Spleen (tissue), 7 donors: ENCODE data around the gene AP1B1.

ENCODE experiments used
- CTCF ChIP-seq, 11 experiments: fragments of 200-600 bp in 7 of 11; fragments of 450-650 bp in 4 of 11; sonication (generic) in 4 of 11; IDR thresholded peaks in 8 of 11; conservative IDR thresholded peaks in 3 of 11; 1 replicate in 7 of 11; 2 replicates in 4 of 11; pipeline versions ENCODE4 v1.4.0 to v1.8.0; 2016 to 2021; ENCODE audit warnings: antibody characterized with exemption in 11 of 11, inconsistent platforms in 4 of 11, mild to moderate bottlenecking in 1 of 11
- POLR2A ChIP-seq, 3 donors: fragments of 450-650 bp; IDR thresholded peaks; one replicate each; pipeline ENCODE4 v1.5.1; 2017; ENCODE audit warnings: antibody characterized with exemption in 3 of 3, mild to moderate bottlenecking in 1 of 3
- POLR2AphosphoS5 ChIP-seq, 3 donors: sonication (generic); formaldehyde crosslinking; IDR thresholded peaks; one replicate each; pipeline ENCODE4 v1.5.1; 2017; ENCODE audit warnings: antibody characterized with exemption in 3 of 3
- donor health status: DM: no; HTN: no; CAD: no; lungs with moderate emphysema.
- donor health status: DM: no; HTN: no; CAD: no.
- donor health status: DM: no; HTN: no; CAD: no.

- TF ChIP-seq POLR2AphosphoS5 (IDR thresholded peaks at IDR 0.05): no peak
- no peak for TF ChIP-seq CTCF (IDR thresholded peaks at IDR 0.05 in 8 of 11, conservative IDR thresholded peaks at IDR 0.05 in 3 of 11)
- no peak for TF ChIP-seq POLR2A (IDR thresholded peaks at IDR 0.05)
Observed at GRCh38 chr22:29300467-29300806, 87.9 kb downstream of the AP1B1 start.
